Hematopoietic multipotent progenitor cell treated with erythropoietin and hydrocortisone succinate and interleukin-3 and kit ligand, for 17 days (in vitro differentiated cells): ENCODE measurements around the gene SEMA3C.

Source experiments
- DNase-seq: peaks from one replicate; pipeline ENCODE4 v3.0.0-alpha.2; 2015; ENCODE audit warnings: low spot score

Gene SEMA3C

DNA sequence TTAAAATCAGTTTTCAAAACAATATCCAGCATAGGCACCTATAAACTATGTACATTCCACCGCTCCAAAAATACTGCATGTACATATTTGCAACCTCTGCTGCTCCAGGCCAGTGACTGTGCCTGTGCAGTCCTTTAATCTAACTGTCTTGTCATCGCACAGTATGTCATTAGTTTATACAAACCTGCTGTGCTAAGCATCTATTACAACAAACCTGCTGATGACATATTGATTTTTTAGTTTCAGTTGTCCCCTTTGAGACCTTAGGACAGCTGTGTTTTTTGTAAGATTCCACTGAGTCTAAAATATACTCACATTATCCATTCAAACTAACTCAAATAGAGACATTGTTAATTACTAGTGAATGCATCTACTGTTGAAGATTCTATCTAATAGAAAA is 33.1 kb downstream of the SEMA3C start:
- DNase-seq: no peak

DNA sequence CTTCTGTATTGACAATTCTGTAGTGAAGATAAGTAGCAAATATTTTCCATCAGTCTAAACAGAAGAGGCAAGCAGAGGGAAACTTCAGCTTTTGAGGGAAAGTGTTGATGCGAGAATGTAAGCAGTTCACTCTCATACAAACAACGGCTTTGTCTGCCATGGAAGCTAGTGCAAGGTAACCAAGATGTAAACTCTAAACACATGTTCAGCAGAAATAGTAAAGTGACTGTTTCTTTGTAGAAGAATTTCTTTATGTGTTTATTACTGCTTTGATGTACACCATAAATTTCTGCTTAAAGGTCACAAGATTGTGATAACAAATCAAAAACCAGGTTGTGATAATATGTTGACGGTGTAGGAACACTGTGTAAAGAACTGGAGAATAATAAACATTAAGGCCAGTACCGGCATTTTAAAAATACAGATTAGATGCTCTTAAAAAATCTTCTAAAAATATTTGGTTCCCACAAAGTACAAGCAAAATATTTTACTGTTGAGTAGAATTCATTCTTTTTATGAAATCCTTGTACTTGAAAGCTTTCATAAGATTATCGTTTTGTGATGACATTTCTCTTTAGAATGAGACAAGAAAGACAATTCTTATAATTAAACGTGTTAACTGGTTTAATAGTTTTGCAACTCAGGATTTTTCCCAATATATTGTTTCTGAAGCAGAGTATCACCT is 34.2 kb downstream of the SEMA3C start:
- DNase-seq: no peak

DNA sequence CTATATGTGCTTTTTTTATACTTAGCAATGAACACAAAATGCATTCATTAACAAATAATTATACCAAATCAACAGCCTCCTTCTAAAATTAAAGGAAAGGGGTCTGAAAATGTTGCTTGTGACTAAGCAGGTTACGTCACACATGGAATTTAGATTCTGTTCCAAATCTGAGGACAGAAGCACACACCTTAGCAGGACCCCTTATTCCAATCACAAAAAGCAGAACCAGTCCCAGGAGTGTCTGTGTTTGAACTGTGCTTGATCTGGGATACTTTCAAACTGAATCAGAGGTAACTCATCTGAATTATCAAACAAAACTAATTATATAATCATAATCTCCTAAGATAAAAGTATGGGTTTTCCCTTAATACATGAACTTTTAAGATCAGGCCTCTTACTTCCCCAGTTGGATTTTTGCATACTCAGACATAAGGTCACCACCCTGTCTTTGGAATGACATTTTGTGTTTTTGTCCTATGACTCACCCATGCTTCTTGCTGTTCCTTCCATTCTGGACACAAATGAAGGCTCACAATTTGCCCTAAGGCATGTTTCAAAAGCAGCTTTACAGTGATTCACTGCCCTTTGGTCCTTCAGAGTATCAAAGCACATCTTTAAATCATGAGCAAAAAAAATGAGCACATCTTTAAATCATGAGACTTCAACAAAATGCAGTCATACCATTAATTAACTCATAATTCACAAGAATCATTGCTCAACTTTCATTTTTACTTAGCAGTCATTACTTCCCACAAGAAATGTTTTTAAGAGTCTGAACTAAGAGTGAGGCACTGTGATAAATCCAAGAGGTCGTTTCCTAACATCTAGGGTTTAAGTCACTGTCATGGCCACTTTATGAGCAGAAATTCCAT is 35.5 kb downstream of the SEMA3C start:
- no peak for DNase-seq

- no peak for DNase-seq
Observed at GRCh38 chr7:80882213-80882801, 36.5 kb downstream of the SEMA3C start.

GRCh38 chr7:80881351-80881900 is 37.4 kb downstream of the SEMA3C start:
- no peak for DNase-seq

DNA sequence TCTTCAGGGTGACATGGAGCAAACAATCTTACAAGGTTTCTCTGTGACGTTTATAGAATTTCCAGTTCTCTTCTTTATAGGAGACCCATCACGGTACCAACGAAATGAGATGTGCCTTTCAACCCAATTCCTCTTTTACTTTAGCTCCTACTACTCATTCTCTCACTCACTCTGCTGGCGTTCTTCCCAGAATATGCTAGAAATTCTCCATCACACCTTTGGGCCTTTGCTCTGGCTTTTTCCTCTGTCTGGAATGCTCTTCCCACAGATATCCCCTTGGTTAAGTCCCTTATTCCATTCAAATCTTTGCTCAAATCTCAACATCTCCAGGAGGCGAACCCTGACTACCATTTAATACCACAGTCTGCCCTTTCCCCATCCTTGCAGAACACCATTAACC is 39.0 kb downstream of the SEMA3C start:
- no peak for DNase-seq

DNA sequence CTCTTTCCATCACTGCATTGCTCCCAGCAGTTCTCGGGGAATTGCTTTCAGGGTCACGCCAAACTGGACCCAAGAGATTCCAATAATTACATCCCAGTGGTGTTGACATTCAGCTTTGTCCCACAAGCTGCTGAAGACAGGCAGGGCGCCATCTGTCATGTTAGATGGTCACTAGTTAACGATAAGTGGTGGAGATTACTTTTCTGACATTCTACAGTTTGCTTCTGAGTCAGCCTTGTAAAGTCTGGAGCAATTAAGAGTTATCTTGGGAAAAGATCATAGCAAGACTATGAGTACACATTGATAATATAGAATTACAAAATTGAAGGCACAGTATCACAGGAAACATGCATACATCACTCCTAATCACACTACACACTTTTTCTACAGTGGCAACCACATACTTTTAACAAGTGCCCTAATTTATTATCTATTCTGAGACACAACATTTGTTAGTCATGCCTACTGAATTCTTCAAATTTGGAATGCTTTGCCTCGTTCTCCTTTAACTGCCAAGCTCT is 41.9 kb downstream of the SEMA3C start:
- DNase-seq: no peak

- DNase-seq: no peak
Observed at GRCh38 chr7:80875537-80876120, 43.2 kb downstream of the SEMA3C start.

- no peak for DNase-seq
Observed at GRCh38 chr7:80873140-80873539, 45.7 kb downstream of the SEMA3C start.

- no peak for DNase-seq
Observed at GRCh38 chr7:80871228-80871627, 47.6 kb downstream of the SEMA3C start.

DNA sequence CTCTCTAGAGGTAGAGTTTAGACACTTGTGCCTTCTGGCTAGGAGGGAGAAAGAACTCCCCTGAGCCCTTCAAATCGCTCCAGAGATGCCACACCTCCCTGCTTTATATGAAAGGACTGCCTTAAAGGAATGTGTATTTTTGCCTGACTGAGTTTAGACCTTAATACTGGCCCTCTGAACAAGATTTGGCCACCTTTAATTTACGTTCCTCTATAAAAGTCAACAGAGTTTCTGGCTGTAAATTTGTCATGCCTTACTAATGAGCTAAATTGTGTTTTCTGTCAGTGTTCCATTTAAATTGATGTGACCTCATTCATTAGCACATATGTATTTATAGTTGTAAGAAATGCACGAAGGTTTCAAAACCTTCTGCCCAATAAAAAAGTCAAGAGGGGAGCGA is 48.0 kb downstream of the SEMA3C start:
- DNase-seq: no peak

- no peak for DNase-seq
Observed at GRCh38 chr7:80869821-80870751, 48.8 kb downstream of the SEMA3C start.

DNA sequence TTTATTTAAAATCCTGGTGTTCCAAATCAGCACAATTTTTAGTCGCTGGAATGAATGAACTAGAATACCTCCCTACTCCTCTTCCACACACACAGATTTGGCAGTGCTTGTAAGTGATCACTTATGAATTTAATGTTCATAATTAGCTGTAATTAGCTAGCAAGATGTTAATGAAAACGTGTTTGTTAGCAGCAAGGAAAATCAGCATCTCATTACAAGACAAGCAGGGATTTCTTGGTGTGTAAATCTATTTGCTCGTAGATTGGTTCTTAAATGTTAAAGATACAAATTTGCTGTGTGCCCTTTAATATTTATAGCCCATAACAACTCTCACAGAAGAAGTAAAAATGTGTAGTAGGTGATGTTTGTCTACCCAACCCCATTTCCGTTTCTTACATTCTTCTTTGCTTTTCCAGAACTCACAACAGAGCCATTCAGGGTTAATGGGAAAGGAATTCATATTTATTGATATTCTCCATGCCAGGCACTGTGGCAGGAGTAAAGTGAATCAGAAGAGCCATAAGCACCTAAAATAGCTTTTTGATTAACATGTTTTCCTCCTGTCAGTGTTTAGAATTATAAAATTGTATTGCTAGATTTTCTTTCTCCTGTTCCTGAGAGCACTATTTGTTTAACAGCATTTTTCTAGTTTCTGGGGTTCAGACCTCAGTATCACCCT is 49.6 kb downstream of the SEMA3C start:
- DNase-seq: no peak

GRCh38 chr7:80868566-80868965 is 50.3 kb downstream of the SEMA3C start:
- DNase-seq: no peak

DNA sequence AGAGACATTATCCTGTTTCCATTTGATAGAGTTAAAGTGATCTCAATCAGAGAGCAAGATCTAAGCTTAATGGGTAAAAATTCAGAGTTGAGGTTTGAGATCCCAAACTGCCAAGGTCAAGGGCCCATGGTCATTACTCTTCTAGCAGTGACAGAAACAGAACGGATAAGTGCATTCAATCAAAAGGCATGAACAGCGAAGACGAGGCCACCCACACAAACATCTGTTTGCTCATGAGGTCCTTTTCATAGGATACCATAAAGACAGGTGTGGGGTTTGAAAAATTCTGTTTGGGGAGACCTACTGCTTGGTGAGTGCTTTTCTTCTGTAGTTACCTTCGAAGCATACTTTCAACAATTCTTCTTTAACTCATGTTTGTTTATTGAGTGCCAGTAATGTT is 58.3 kb downstream of the SEMA3C start:
- no peak for DNase-seq

DNA sequence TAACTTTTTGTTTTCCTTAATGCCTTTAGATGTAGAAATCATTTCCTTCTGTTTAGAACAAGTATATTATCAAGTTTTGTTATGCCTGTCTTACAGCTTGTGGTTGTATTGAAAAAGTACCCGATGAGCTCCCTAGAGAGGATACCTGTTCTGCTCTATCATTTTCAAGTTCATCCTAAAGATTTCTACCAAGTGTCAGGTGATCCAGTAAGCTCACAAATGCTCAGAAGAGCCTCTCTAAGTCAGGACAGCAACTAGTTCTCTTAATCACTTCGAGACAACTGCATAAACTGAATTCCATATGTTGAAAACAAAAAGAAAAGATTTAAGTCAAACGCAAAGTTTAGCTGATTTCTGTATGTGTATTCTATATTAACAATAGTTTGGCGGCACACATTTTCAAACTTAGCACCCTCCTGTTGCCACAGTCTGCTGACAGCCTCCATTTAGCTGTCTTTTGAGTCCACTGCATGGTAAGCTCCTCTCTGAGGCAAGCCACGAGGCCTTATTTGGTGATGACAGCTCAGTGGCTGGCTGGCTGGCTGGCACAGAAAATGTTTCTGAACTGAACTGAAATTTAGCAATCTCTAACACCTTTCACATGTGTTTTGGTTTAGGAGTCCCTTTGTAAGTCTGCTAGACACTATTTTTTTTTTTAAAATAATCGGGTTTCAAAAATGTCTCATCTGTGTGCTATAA is 59.4 kb downstream of the SEMA3C start:
- DNase-seq: no peak

GRCh38 chr7:80858141-80858903 is 60.5 kb downstream of the SEMA3C start:
- no peak for DNase-seq

DNA sequence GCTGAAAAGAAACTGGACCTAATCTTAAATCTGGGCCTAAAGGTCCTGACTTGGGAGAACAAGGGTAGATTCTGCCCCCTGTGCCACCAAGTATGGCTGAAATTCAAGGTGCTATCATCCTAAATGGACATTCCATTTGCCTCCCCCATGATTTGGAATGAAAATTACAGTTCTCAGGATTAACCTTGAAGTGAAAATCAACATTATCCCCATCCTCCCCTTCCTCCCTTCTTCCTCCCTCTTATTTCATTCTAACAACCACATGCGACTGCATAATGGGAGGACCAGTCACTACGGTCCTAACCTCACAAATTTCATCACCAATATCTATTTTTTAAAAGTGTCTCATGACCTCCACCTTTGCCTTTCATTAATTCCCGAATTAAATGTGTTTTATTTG is 62.1 kb downstream of the SEMA3C start:
- no peak for DNase-seq

DNA sequence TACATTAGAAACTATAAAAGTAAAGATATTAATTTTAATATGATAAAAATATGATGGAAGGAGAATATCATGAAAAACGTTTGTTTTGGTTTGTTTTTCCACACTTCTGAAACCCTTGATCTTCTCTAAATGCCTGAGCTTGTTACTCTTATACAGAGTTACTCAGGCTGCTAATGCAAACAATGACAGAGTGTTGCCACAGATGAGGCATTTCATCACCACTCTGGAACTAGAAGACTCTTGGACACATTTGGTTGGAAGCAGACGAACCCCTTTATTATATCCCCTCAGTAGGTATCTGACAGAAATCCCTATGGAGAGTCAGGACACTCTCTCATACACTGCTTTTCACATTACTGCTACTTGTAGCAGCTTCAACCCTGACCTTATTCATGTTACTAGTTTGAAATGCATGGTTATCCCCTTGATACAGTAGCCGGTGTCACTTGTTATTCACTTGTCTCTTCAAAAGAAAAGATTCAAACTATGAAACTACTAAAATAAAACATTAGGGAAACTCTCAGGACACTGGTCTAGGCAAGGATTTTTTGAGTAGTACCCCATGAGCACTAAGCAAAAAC is 66.9 kb downstream of the SEMA3C start:
- no peak for DNase-seq
